Loucy (cell line): Measurements from ENCODE around the gene TBC1D1.

Source experiments
- H2AFZ ChIP-seq: fragments of 200-600 bp; sonication (generic); 2 replicates; pipeline ENCODE4 v1.6.0; 2016; ENCODE audit warnings: antibody characterized with exemption, mild to moderate bottlenecking, low read length, moderate library complexity
- H3F3A ChIP-seq: fragments of 200-600 bp; 2 replicates; pipeline ENCODE4 v1.6.0; 2016; ENCODE audit warnings: antibody characterized with exemption, low read depth, mild to moderate bottlenecking
- H3K27me3 ChIP-seq: fragments of 200-600 bp; sonication (generic); 2 replicates; pipeline ENCODE4 v1.6.1; 2014; ENCODE audit warnings: low read length, mild to moderate bottlenecking; ENCODE audit not compliant: insufficient read depth, poor library complexity, severe bottlenecking
- H3K36me3 ChIP-seq: fragments of 200-600 bp; sonication (generic); 2 replicates; pipeline ENCODE4 v1.6.1; 2016; ENCODE audit warnings: low read length; ENCODE audit not compliant: insufficient read depth
- H3K4me1 ChIP-seq: fragments of 200-600 bp; sonication (generic); 2 replicates; pipeline ENCODE4 v1.5.1; 2014; ENCODE audit warnings: low read length, mild to moderate bottlenecking; ENCODE audit not compliant: insufficient read depth, poor library complexity, severe bottlenecking
- H3K4me2 ChIP-seq: fragments of 200-600 bp; sonication (generic); 2 replicates; pipeline ENCODE4 v1.6.0; 2014; ENCODE audit warnings: antibody characterized with exemption, low read length, low read depth, mild to moderate bottlenecking; ENCODE audit not compliant: poor library complexity, severe bottlenecking
- H3K4me3 ChIP-seq: fragments of 200-600 bp; sonication (generic); 2 replicates; pipeline ENCODE4 v1.5.1; 2014; ENCODE audit warnings: low read length, mild to moderate bottlenecking, mixed read lengths; ENCODE audit not compliant: poor library complexity, severe bottlenecking
- H3K79me2 ChIP-seq: fragments of 200-600 bp; sonication (generic); 2 replicates; pipeline ENCODE4 v1.6.1; 2014; ENCODE audit warnings: low read length; ENCODE audit not compliant: insufficient read depth
- H3K9ac ChIP-seq: fragments of 200-600 bp; sonication (generic); 2 replicates; pipeline ENCODE4 v1.6.0; 2014; ENCODE audit warnings: mild to moderate bottlenecking, low read depth, low read length, moderate library complexity; ENCODE audit not compliant: poor library complexity, severe bottlenecking
- H3K9me2 ChIP-seq: fragments of 200-600 bp; sonication (generic); replicated peaks from 2 replicates; pipeline ENCODE4 v1.6.1; 2016; ENCODE audit warnings: low read depth, low read length, mixed read lengths
- H3K9me3 ChIP-seq: fragments of 200-600 bp; sonication (generic); 2 replicates; pipeline ENCODE4 v1.6.1; 2014; ENCODE audit warnings: mild to moderate bottlenecking, antibody characterized with exemption, low read length, low read depth; ENCODE audit not compliant: insufficient read depth
- H4K20me1 ChIP-seq: fragments of 200-600 bp; sonication (generic); 2 replicates; pipeline ENCODE4 v1.6.0; 2014; ENCODE audit warnings: antibody characterized with exemption, low read length, mild to moderate bottlenecking; ENCODE audit not compliant: insufficient read depth, poor library complexity, severe bottlenecking
- CTCF ChIP-seq: fragments of 200-600 bp; sonication (generic); conservative IDR thresholded peaks from 2 replicates; pipeline ENCODE4 v1.5.1; 2014; ENCODE audit warnings: mild to moderate bottlenecking, antibody characterized with exemption, low read length
- EZH2phosphoT487 ChIP-seq: fragments of 200-600 bp; IDR thresholded peaks from 2 replicates; pipeline ENCODE4 v1.6.1; 2018; ENCODE audit warnings: antibody characterized with exemption, mild to moderate bottlenecking, moderate library complexity, borderline replicate concordance

Gene TBC1D1

DNA sequence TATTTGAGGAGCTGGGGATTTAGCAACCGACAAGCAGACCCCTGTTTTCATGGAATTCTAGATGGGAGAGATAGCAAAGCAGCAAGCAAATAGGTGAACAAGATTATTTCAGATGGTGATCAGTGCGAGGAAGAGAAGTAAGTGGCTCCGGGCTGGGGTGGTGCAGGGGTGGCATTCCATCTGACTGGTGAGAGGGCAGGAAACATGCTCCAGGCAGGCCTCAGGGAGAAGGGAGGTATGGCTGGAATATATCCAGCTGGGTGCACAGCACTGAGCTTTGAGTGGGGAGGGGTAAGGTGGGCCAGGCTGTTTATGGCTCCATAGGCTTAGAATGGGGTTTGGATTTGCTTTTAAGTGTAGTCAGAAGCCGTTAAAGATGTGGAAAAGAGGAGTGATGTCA, 90.5 kb downstream of the TBC1D1 start:
- Histone ChIP-seq H3K9me3 (no peaks in the 10 kb centered on the region), H4K20me1 (peaks cover 7% of the 10 kb centered on the region), H3K4me2 (no peak overlapping the region), H2AFZ (no peak overlapping the region), H3K27me3 (no peaks in the 10 kb centered on the region), H3K9ac (no peak overlapping the region), H3K36me3 (no peaks in the 10 kb centered on the region), H3F3A (peaks cover 4% of the 10 kb centered on the region; the same call in 1 of the 2 replicates), H3K9me2 (no peaks in the 10 kb centered on the region), H3K4me3 (no peak overlapping the region), H3K4me1 (peaks cover 23% of the 10 kb centered on the region), H3K79me2 (peaks cover 30% of the 10 kb centered on the region)
- TF ChIP-seq CTCF (no peak), EZH2phosphoT487 (no peak)

- Histone ChIP-seq H3K9me3 (no peaks in the 10 kb centered on the region), H4K20me1 (peaks cover 7% of the 10 kb centered on the region), H3K36me3 (no peaks in the 10 kb centered on the region), H3K9ac (no peak overlapping the region), H3K27me3 (no peaks in the 10 kb centered on the region), H3K4me1 (peaks cover 19% of the 10 kb centered on the region), H3K79me2 (peaks cover 30% of the 10 kb centered on the region), H3K9me2 (no peaks in the 10 kb centered on the region), H3K4me2 (no peak overlapping the region), H3K4me3 (no peak overlapping the region), H3F3A (no peaks in the 10 kb centered on the region), H2AFZ (no peak overlapping the region)
- TF ChIP-seq CTCF, result no peak
- TF ChIP-seq EZH2phosphoT487, result no peak
Measured at GRCh38 chr4:37981844-37982720, 91.2 kb downstream of the TBC1D1 start.

DNA sequence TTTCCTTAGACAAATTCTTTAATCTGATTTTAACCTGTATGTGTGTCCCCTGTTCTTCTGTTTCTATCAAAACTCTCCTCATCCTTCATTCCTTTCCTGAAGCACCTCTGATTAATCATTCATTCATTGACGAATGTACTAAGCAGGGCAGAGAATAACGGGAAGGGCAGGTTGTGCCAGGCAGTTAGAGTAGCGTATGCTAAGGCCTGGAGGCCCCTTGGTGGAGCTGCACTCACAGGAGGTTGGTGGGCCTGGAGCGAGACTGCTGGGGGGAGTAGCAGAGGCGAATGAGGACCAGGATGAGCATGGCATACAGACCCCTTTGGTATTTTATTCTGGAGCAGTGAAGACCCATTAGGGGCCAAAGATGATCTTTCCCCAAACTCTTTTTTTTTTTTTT, 91.9 kb downstream of the TBC1D1 start:
- Histone ChIP-seq H3K9me2 (no peaks in the 10 kb centered on the region), H4K20me1 (peaks cover 7% of the 10 kb centered on the region), H2AFZ (no peak overlapping the region), H3K4me2 (no peak overlapping the region), H3K36me3 (no peaks in the 10 kb centered on the region), H3K9me3 (no peaks in the 10 kb centered on the region), H3K4me3 (no peak overlapping the region), H3F3A (no peaks in the 10 kb centered on the region), H3K79me2 (peaks cover 32% of the 10 kb centered on the region), H3K4me1 (peaks cover 19% of the 10 kb centered on the region), H3K9ac (no peak overlapping the region), H3K27me3 (no peaks in the 10 kb centered on the region)
- TF ChIP-seq EZH2phosphoT487, result no peak
- no peak for TF ChIP-seq CTCF
